Measurements from ENCODE around the gene PUM2. TPM values are rescaled to one million over a fixed set of nuclear protein-coding genes. Genes with fewer than 3 reads are reported as not detected.

PUM2 gene
- total RNA-seq, 1 experiment from 2014 or later = 105 TPM

- ChIA-PET CTCF (interaction anchor here (0.7 to 2.7 kb wide), 11 partner anchors 14 to 363 kb away, joined by 3 to 17 read pairs (median 4); partner anchors contain the start of gene HS1BP3), POLR2A (interaction anchor here (1.2 to 1.8 kb wide), 2 partner anchors 25 to 68 kb away, joined by 3 to 11 read pairs; partner anchors contain the start of gene RHOB), RAD21 (ENCODE audit: low non-redundant PET in 1 of 2, low total read pairs in 2 of 2, uncharacterized antibody in 2 of 2, unreplicated experiment in 2 of 2) (no interaction called here)
- Histone ChIP-seq H3K4me1 (ENCODE audit: control insufficient read depth in 1 of 2, insufficient read depth in 2 of 2, low read length in 2 of 2) (peaks cover 0 to 4% of the 10 kb centered on the region in 2 experiments; a peak in 1 of 4 replicates), H3K36me3 (ENCODE audit: control insufficient read depth in 1 of 2, insufficient read depth in 2 of 2, low read length in 2 of 2) (no peaks in the 10 kb centered on the region), H3K4me2 (ENCODE audit: low read length) (no peak overlapping the region), H3K9me3 (ENCODE audit: control insufficient read depth in 1 of 2, insufficient read depth in 1 of 2, low read depth in 1 of 2, low read length in 2 of 2) (no peaks in the 10 kb centered on the region), H3K27ac (ENCODE audit: low read depth, low read length) (no peak overlapping the region), H3K9ac (ENCODE audit: low read length) (no peak overlapping the region), H3K4me3 (replicated peaks in 1 of 2; ENCODE audit: low read depth in 1 of 2, low read length in 2 of 2) (no peak overlapping the region), H2AFZ (ENCODE audit: low read depth, low read length, poor library complexity, severe bottlenecking) (no peak overlapping the region), H3K79me2 (ENCODE audit: insufficient read depth, low read length) (no peaks in the 10 kb centered on the region), H4K20me1 (ENCODE audit: insufficient read depth) (no peaks in the 10 kb centered on the region), H3K27me3 (ENCODE audit: insufficient read depth, low read length) (no peaks in the 10 kb centered on the region), H3K9me2 (ENCODE audit: insufficient read depth) (no peaks in the 10 kb centered on the region)
- no TSS peak for BruUV-seq (replicated peaks)
- ATAC-seq (no peak), DNase-seq (ENCODE audit: low read depth, low spot score) (no peak)
- TF ChIP-seq ELF1 (IDR thresholded peaks at IDR 0.05; ENCODE audit: borderline replicate concordance, low read depth) = no peak
- no peak for TF ChIP-seq REST (IDR thresholded peaks at IDR 0.05; ENCODE audit: low read depth)
- no peak for TF ChIP-seq ZFX (IDR thresholded peaks at IDR 0.05)
- TF ChIP-seq POLR2AphosphoS5 (IDR thresholded peaks at IDR 0.05; ENCODE audit: low read depth, low read length) = no peak
- no peak for TF ChIP-seq JUND (IDR thresholded peaks at IDR 0.05)
- no peak for TF ChIP-seq CTCF (IDR thresholded peaks at IDR 0.05 in 2 of 3, conservative IDR thresholded peaks at IDR 0.05 in 1 of 3; ENCODE audit: borderline replicate concordance in 1 of 3, insufficient read depth in 1 of 3, low read depth in 2 of 3, low read length in 2 of 3)
- TF ChIP-seq RAD21 (IDR thresholded peaks at IDR 0.05; ENCODE audit: low read depth) = no peak
- TF ChIP-seq FOSL1 (IDR thresholded peaks at IDR 0.05; ENCODE audit: low read depth) = no peak
- no peak for TF ChIP-seq ZBTB33 (IDR thresholded peaks at IDR 0.05; ENCODE audit: extremely low read depth, insufficient replicate concordance, low read length)
- no peak for TF ChIP-seq SRF (IDR thresholded peaks at IDR 0.05; ENCODE audit: low read depth)
- TF ChIP-seq EZH2phosphoT487 (IDR thresholded peaks at IDR 0.05; ENCODE audit: borderline replicate concordance) = no peak
- no peak for TF ChIP-seq EGR1 (IDR thresholded peaks at IDR 0.05; ENCODE audit: low read depth)
- no peak for TF ChIP-seq ZNF274 (IDR thresholded peaks at IDR 0.05; ENCODE audit: low read depth, low read length)
- TF ChIP-seq ATF3 (IDR thresholded peaks at IDR 0.05) = no peak
- TF ChIP-seq SIN3A (IDR thresholded peaks at IDR 0.05; ENCODE audit: low read depth) = no peak
- no peak for TF ChIP-seq TCF7L2 (IDR thresholded peaks at IDR 0.05; ENCODE audit: borderline replicate concordance, extremely low read depth, insufficient read depth, insufficient read length)
- intact Hi-C loops (cut with micrococcal nuclease) = no loop called here
These were observed 27.7 kb upstream of the PUM2 start for GRCh38 chr2:20378341-20378740.

All from HCT116 (cell line).